Measurements from ENCODE around the gene PRKG1. TPM values are rescaled to one million over a fixed set of nuclear protein-coding genes. Genes with fewer than 3 reads are reported as not detected.

Gene PRKG1
- total and polyA plus RNA-seq, 2 of the 8 experiments (the other 6 are each of a cell fraction or from before 2014, with no cell fraction given): 4.2 to 15.2 TPM

DNA sequence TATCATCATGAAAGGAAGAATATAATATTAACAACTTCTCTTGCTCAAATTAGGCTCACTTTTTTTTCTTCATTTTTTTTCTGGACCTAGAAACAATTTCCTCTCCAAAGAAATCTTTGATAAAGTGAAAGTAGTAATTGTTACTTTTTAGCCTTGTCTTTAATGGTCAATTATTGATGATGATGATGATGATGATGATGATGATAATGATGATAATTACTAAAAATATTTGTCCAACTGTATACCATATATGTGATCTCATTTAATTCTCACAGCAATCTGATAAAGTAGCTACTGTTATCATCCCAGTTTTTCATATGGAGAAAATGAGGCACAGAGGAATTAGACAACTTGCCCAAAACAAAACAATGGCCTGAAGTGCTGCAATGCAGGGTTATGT is 12.8 kb downstream of the PRKG1 start (continued):
- TF ChIP-seq CHD7 (IDR thresholded peaks at IDR 0.05; ENCODE audit: insufficient replicate concordance, low read length) (no peak), POLR2AphosphoS5 (IDR thresholded peaks at IDR 0.05; ENCODE audit: low read depth, low read length) (no peak), PHF8 (conservative IDR thresholded peaks at IDR 0.05; ENCODE audit: low read depth, low read length) (no peak), RXRA (IDR thresholded peaks at IDR 0.05; ENCODE audit: insufficient read depth, low read depth, low read length) (no peak), TAF7 (optimal IDR thresholded peaks at IDR 0.05; ENCODE audit: borderline replicate concordance, low read depth, low read length) (no peak), TEAD4 (IDR thresholded peaks at IDR 0.05; ENCODE audit: low read depth, low read length) (no peak), BACH1 (IDR thresholded peaks at IDR 0.05; ENCODE audit: low read length) (no peak), SAP30 (IDR thresholded peaks at IDR 0.05; ENCODE audit: insufficient read depth, insufficient replicate concordance, low read length) (no peak), YY1 (IDR thresholded peaks at IDR 0.05; ENCODE audit: low read depth, low read length) (no peak), TCF12 (IDR thresholded peaks at IDR 0.05; ENCODE audit: low read depth, low read length) (no peak)
- TF ChIP-seq, protein P1, sequence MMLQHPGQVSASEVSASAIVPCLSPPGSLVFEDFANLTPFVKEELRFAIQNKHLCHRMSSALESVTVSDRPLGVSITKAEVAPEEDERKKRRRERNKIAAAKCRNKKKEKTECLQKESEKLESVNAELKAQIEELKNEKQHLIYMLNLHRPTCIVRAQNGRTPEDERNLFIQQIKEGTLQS (IDR thresholded peaks at IDR 0.05; ENCODE audit: insufficient read depth, low read depth, low read length): no peak

Data from H1 (cell line).